Measurements from ENCODE around the gene ATP2B3.

DNA sequence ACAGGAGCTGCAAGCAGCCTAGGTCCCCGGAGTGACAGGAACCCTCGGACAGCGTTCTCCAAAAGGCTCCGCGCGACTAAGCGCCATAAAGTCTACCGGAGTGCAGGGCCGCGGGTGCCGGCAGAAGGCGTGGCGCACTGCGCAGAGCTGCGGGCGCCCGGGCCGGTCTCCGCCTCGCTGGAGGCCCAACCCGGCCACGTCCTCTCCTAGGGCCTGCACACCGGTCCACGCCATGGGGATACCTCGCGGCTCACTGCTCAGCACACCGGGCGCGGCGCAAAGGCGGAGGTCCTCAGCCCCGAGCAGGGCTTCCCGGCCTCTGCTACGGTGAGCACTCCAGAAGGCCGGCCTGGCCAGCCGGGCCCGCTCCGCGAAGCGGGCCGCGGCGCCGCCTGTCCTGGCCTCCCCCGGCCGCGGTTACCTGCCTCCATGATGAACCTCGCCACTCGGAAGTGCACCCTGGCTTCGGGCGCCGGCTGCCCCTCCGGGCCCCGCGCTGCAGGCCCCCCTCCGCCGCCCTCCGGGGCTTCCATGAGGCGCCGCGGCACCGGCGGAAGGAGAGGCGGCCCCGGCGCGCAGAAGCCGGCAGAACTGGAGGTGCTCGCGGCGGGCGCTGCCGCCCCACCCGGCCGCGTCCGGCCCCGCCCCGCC is 81.2 kb downstream of the ATP2B3 start, which contains the start of gene CCNQ:
- TF ChIP-seq, protein P1, sequence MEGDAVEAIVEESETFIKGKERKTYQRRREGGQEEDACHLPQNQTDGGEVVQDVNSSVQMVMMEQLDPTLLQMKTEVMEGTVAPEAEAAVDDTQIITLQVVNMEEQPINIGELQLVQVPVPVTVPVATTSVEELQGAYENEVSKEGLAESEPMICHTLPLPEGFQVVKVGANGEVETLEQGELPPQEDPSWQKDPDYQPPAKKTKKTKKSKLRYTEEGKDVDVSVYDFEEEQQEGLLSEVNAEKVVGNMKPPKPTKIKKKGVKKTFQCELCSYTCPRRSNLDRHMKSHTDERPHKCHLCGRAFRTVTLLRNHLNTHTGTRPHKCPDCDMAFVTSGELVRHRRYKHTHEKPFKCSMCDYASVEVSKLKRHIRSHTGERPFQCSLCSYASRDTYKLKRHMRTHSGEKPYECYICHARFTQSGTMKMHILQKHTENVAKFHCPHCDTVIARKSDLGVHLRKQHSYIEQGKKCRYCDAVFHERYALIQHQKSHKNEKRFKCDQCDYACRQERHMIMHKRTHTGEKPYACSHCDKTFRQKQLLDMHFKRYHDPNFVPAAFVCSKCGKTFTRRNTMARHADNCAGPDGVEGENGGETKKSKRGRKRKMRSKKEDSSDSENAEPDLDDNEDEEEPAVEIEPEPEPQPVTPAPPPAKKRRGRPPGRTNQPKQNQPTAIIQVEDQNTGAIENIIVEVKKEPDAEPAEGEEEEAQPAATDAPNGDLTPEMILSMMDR (IDR thresholded peaks at IDR 0.05; ENCODE audit: low read length), result no peak
- no peak for TF ChIP-seq EZH2 (optimal IDR thresholded peaks at IDR 0.05; ENCODE audit: low read depth, low read length)
